Cardiac fibroblast (primary cell): ENCODE data around the gene RAPH1.
A peak's percentile ranks its signal among the peaks of the same experiment; 100 is the strongest.

Experiments
- DNase-seq, 2 donors: peaks; one replicate each; pipeline versions ENCODE4 v3.0.0 to v3.0.0-alpha.2; 2010; ENCODE audit warnings: low read depth in 2 of 2
- H3K4me3 ChIP-seq, 2 donors: replicated peaks in 1 of 2; 1 replicate in 1 of 2; 2 replicates in 1 of 2; pipeline ENCODE4 v1.5.1; 2011; ENCODE audit warnings: low read depth in 2 of 2, low read length in 2 of 2, mild to moderate bottlenecking in 2 of 2, moderate library complexity in 1 of 2
- TF ChIP-seq, protein P1 (sequence below): IDR thresholded peaks from one replicate; pipeline ENCODE4 v1.5.1; 2011; ENCODE audit warnings: low read depth, mild to moderate bottlenecking, low read length, inconsistent platforms

RAPH1 gene

DNA sequence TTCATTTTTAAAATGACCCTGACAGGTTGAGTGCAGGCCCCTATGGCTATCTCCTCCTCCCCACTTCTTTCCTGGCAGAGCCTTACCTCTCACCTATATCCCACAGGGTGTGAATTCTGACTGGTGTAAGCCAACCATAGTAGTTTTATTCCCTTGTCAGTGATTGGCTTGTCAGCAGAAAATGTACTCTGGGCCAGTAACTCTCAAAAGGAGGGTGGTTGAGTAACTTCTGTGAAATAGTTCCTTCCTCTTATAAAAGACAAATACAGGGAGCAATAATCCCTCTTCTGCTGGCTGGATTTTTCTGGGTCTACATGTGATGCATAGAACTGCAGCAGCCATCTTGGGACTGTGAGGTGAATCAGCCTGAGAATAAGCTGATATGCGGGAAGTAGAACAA lies 83.4 kb downstream of the RAPH1 start:
- TF ChIP-seq, protein P1, sequence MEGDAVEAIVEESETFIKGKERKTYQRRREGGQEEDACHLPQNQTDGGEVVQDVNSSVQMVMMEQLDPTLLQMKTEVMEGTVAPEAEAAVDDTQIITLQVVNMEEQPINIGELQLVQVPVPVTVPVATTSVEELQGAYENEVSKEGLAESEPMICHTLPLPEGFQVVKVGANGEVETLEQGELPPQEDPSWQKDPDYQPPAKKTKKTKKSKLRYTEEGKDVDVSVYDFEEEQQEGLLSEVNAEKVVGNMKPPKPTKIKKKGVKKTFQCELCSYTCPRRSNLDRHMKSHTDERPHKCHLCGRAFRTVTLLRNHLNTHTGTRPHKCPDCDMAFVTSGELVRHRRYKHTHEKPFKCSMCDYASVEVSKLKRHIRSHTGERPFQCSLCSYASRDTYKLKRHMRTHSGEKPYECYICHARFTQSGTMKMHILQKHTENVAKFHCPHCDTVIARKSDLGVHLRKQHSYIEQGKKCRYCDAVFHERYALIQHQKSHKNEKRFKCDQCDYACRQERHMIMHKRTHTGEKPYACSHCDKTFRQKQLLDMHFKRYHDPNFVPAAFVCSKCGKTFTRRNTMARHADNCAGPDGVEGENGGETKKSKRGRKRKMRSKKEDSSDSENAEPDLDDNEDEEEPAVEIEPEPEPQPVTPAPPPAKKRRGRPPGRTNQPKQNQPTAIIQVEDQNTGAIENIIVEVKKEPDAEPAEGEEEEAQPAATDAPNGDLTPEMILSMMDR: no peak
- peak; percentile 36 to 41 for DNase-seq
- H3K4me3 ChIP-seq: no peak overlapping the region

DNA sequence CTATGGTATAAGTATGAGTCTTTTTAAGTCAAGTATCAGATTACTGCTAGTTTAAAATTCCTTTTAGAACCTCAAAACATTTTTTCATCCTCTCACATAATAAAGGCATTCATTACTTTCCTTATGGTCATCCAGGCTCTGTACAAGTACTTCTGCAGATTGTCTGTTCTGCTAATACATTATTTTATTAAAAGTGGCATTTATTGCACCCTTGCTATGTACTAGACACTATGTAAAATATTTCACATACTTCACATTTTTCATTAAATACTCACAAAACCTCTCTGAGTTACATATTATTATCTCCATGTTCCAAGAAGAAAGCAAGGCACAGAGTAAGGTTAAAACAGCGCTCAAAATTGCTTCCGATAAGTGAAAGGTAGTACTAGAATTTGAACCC lies 84.1 kb downstream of the RAPH1 start:
- TF ChIP-seq, protein P1: no peak
- DNase-seq: peak; percentile 23 to 39
- H3K4me3 ChIP-seq: no peak overlapping the region

DNA sequence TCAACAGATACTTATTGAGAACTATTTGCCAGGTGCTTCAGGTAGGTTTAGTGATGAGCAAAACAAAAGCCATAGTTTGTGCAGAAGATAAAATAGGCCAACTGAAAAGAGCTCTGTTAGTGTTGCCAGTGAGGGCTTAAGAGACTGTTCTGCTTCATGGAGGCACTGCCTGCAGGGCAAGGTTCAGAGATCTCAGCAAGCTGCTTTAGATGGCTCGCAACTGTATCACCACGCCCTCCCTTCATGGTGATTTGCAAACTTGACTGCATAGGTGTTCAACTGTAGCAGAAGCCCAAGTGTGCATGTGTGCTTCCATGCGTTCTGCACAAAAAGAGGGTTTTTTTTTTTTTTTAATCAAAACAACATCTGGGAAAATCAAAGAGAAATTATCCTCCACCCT lies 84.5 kb downstream of the RAPH1 start:
- H3K4me3 ChIP-seq: no peak overlapping the region
- TF ChIP-seq, protein P1: no peak
- no peak for DNase-seq

DNA sequence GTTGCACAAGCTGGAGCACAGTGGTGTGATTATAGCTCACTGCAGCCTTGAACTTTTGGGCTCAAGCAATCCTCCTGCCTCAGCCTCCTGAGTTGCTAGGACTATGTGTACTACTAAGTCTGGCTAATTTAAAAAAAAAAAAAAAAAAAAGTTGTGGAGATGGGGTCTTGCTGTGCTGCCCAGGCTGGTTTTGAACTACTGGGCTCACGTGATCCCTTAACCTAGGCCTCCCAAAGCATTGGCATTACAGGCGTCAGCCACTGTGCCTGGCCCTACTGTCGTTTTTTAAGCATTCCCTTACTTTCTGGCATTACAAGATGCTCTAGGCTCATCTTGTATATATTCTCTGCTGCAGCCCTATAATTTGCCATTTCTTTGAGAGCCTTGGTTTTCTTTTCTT lies 88.3 kb downstream of the RAPH1 start:
- TF ChIP-seq, protein P1: no peak

DNA sequence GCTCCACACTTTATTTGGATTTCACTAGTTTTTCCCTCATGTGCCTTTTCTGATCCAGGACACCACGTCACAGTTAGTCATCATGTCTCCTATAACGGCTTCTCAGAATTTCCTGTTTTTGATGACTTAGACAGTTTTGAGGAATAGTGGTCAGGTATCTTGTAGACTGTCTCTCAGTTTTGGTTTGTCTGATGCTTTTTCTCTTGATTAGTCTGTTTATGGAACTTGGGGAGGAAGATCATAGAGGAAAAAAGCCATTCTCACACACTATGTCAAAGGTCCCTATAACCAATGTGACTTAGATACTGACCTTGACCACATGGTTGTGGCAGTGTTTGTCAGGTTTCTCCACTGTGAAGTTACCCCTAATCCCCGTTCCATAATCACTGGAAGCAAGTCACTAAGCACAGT lies 89.0 kb downstream of the RAPH1 start:
- TF ChIP-seq, protein P1: no peak
- peak; percentile 52 to 86 for DNase-seq
- no peak overlapping the region for H3K4me3 ChIP-seq

More for the DNA sequence above, 88.3 kb downstream of the RAPH1 start:
- DNase-seq: no peak
- H3K4me3 ChIP-seq: no peak overlapping the region

DNA sequence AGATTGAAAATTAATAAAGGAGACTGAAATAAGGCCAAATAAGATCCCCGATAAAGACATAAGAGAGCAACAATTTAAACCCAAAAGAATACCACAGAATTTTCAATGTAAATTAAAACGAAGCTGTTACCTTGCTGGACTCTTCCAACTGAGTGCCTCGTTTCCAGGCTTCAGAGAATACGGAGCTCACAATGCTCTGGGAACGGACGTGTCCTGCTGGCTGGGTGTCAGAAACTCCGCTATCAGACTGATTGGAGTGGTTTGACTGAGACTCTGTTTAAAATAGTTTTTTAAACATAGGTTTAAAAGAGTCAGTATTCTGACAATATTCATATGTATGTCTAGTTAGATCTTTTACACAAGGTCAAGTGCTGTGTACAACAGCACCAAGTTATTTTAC lies 90.4 kb downstream of the RAPH1 start:
- H3K4me3 ChIP-seq: no peak overlapping the region
- TF ChIP-seq, protein P1: no peak

DNA sequence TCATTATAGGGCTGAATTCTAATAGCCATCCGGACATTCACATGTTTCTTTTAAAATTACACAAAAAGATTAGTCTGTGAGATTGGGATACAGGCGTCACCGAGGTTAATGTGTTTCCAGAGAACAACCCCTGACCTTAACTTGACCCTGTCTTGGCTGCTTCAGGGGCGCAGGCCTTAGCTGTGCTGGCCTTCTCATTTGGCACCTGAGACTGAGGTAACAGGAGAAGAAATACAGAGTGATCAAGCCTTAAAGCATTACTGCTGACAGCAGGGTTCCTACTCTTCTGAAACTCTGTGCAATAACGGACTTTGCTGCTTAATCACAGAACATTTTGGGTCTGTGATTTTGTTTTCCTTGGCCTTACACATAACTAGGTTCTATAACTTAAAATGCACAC lies 92.6 kb downstream of the RAPH1 start:
- no peak overlapping the region for H3K4me3 ChIP-seq
- TF ChIP-seq, protein P1: no peak
- no peak for DNase-seq

More for the DNA sequence above, 90.4 kb downstream of the RAPH1 start:
- no peak for DNase-seq
